GM06990 (cell line): ENCODE measurements around the gene RNF115.
A peak's percentile ranks its signal among the peaks of the same experiment; 100 is the strongest.

Experiments used
- DNase-seq: peaks from one replicate; pipeline ENCODE4 v3.0.0-alpha.2; 2011; ENCODE audit not compliant: insufficient read length; ENCODE audit errors: extremely low read depth
- H3K27me3 ChIP-seq: replicated peaks from 2 replicates; pipeline ENCODE4 v1.6.0; 2011; ENCODE audit warnings: low read length; ENCODE audit not compliant: control insufficient read depth, insufficient read depth
- H3K36me3 ChIP-seq: 2 replicates; pipeline ENCODE4 v1.5.1; 2011; ENCODE audit warnings: low read length; ENCODE audit not compliant: control insufficient read depth, insufficient read depth
- H3K4me3 ChIP-seq: replicated peaks from 2 replicates; pipeline ENCODE4 v1.5.1; 2011; ENCODE audit warnings: low read depth, mild to moderate bottlenecking, control low read depth, low read length
- CTCF ChIP-seq: IDR thresholded peaks from 2 replicates; pipeline ENCODE4 v1.5.1; 2011; ENCODE audit warnings: low read length, control low read depth, mild to moderate bottlenecking, inconsistent platforms; ENCODE audit not compliant: insufficient read depth, poor library complexity, severe bottlenecking

Gene RNF115

DNA sequence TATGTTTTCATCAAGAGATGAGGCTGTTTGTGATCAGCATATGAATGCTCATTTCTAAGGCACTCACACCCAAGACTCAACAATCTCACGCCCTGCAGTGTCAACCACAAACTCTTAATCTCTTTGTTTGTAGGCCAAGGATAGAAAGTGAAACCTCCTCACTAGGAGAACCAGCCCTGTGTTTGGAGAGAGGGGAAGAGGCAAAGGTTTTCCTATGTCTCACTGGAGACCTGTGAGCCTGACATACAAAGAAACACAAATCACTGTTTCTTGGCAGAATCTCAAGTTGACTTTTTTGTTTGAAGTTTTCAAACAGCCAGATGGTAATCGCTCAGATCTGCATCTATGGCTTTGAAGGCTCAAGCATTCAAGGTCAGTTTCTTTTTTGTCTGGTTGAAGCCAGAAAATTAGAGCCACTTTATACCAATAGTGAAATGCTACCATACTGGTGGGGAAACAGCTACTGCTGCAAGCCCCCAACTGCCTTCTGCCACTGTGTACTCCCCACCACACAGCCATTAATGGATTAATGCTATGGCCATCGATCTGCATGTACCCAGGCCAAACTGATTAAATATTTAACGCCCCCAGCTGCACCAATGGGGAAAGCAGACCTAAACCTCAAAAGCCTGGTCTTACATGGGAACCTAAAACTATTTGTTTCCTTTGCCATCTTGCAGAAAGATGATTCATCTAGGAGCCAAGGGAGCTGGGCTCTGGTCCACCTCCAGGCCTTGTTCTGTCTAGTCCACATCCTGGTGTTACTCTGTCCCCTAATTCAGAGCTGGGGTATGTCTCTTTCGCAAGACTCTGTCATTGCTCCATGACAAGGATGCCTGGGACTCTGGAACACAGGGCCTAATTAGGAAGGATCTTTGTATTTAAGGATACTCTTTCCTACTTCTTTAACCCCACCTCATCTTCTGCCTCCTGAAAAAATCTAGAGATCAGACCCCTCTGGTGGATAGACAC lies 133.0 kb downstream of the RNF115 start:
- no peaks in the 10 kb centered on the region for H3K36me3 ChIP-seq
- DNase-seq = peak; percentile 25
- no peaks in the 10 kb centered on the region for H3K27me3 ChIP-seq
- no peak overlapping the region for H3K4me3 ChIP-seq
- no peak for TF ChIP-seq CTCF

DNA sequence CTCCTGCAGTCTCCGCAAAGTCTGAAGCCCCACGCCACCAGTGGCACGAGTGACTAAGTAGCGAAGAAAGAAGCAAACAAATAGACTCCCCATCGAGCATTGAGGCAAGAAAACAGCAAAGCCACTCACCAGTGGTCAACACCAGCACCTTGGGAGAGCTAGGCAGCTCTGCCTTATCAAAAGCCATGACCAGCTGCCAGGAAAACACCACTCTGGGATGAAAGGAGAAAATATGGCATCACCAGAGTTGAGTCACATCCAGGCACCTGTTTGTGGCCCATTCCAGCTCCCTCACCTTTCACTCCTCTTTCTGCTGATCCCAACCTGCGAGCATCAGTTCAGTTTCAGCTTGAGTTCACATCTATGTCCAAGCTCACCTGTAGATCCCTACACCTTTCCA lies 134.0 kb downstream of the RNF115 start:
- no peaks in the 10 kb centered on the region for H3K27me3 ChIP-seq
- H3K36me3 ChIP-seq = no peaks in the 10 kb centered on the region
- H3K4me3 ChIP-seq = no peak overlapping the region
- TF ChIP-seq CTCF = no peak
- no peak for DNase-seq

GRCh38 chr1:145688924-145689323 lies 135.0 kb downstream of the RNF115 start:
- Histone ChIP-seq H3K27me3 (no peaks in the 10 kb centered on the region), H3K4me3 (no peak overlapping the region), H3K36me3 (no peaks in the 10 kb centered on the region)
- no peak for TF ChIP-seq CTCF
- no peak for DNase-seq
